Lower leg skin (tissue), 3 donors: ENCODE data around the gene COMMD8.

Source experiments
- CTCF ChIP-seq, 3 donors: fragments of 450-650 bp; IDR thresholded peaks; one replicate each; pipeline ENCODE4 v1.5.1; 2016; ENCODE audit warnings: antibody characterized with exemption in 3 of 3, mild to moderate bottlenecking in 3 of 3, moderate library complexity in 2 of 3
- POLR2A ChIP-seq, 2 donors: fragments of 450-650 bp; IDR thresholded peaks; one replicate each; pipeline ENCODE4 v1.6.1; 2016 to 2017; ENCODE audit warnings: antibody characterized with exemption in 2 of 2, mild to moderate bottlenecking in 1 of 2, moderate library complexity in 1 of 2

- no peak for TF ChIP-seq CTCF (IDR thresholded peaks at IDR 0.05)
- TF ChIP-seq POLR2A (IDR thresholded peaks at IDR 0.05) = no peak
Observed at GRCh38 chr4:47493238-47494123, 30.0 kb upstream of the COMMD8 start.
